ENCODE measurements around the gene MAD1L1. TPM values are rescaled to one million over a fixed set of nuclear protein-coding genes. Genes with fewer than 3 reads are reported as not detected.

Gene MAD1L1
- total and polyA plus RNA-seq, 2 of the 8 experiments (the other 6 are each of a cell fraction or from before 2014, with no cell fraction given): 40.4 to 44.6 TPM

- H3K56ac ChIP-seq (replicated peaks; ENCODE audit: insufficient read length, low read depth, low read length): no peak overlapping the region
- H4K5ac ChIP-seq (ENCODE audit: insufficient read length, low read depth, low read length): no peak overlapping the region
- no peak overlapping the region for H3K23ac ChIP-seq (ENCODE audit: insufficient read length)
- no peak overlapping the region for H4K91ac ChIP-seq (replicated peaks; ENCODE audit: insufficient read length, low read length)
- H3K4me2 ChIP-seq (ENCODE audit: insufficient read depth in 1 of 2, low read depth in 2 of 2, low read length in 2 of 2): no peak overlapping the region
- H4K8ac ChIP-seq (ENCODE audit: extremely low read depth, insufficient read depth, low read length): no peak overlapping the region; the same call in 1 of the 2 replicates
- H3K36me3 ChIP-seq (ENCODE audit: control insufficient read depth in 2 of 4, insufficient read depth in 4 of 4, low read length in 3 of 4): peaks cover 8 to 46% (median 27%) of the 10 kb centered on the region in 4 experiments; a peak in 6 of 8 replicates
- H2AK5ac ChIP-seq (ENCODE audit: low read depth, low read length): no peak overlapping the region
- no peak overlapping the region for H2BK15ac ChIP-seq (ENCODE audit: low read length)
- H3K18ac ChIP-seq (ENCODE audit: extremely low read depth, low read length): no peak overlapping the region
- no peak overlapping the region for H2AFZ ChIP-seq (ENCODE audit: low read length)
- CTCF ChIA-PET (ENCODE audit: partially characterized antibody): interaction anchor here (0.7 to 1.8 kb wide), 27 partner anchors 13 to 790 kb away, joined by 3 to 9 read pairs (median 3); partner anchors contain the start of genes MRM2 and NUDT1
- FAIRE-seq (no peak), DNase-seq (ENCODE audit: low read depth in 1 of 2, low spot score in 2 of 2) (no peak)
- H3K14ac ChIP-seq (ENCODE audit: insufficient read length): no peak overlapping the region
- H3K9me3 ChIP-seq (ENCODE audit: insufficient read depth in 2 of 2, low read depth in 1 of 2, low read length in 1 of 2): no peaks in the 10 kb centered on the region
- no peaks in the 10 kb centered on the region for H3K79me1 ChIP-seq (ENCODE audit: low read depth, low read length)
- no peak overlapping the region for H2BK12ac ChIP-seq (ENCODE audit: low read depth, low read length)
- H2BK20ac ChIP-seq (ENCODE audit: low read length): no peak overlapping the region
- H3K23me2 ChIP-seq (ENCODE audit: low read depth, low read length): no peaks in the 10 kb centered on the region
- H2BK120ac ChIP-seq (replicated peaks; ENCODE audit: low read depth, low read length): no peak overlapping the region
- no peaks in the 10 kb centered on the region for H3K27me3 ChIP-seq (replicated peaks in 1 of 4; ENCODE audit: control insufficient read depth in 3 of 4, extremely low read depth in 1 of 4, insufficient read depth in 3 of 4, low read length in 3 of 4)
- H3K79me2 ChIP-seq (ENCODE audit: control insufficient read depth in 1 of 2, insufficient read depth in 2 of 2, low read length in 2 of 2): no peaks in the 10 kb centered on the region
- no peaks in the 10 kb centered on the region for H3K4me1 ChIP-seq (replicated peaks in 1 of 4; ENCODE audit: control insufficient read depth in 3 of 4, insufficient read depth in 4 of 4, low read length in 3 of 4)
- no peak overlapping the region for H3K4me3 ChIP-seq (ENCODE audit: extremely low read depth in 1 of 4, insufficient read depth in 2 of 4, low read depth in 3 of 4, low read length in 4 of 4)
- POLR2A ChIA-PET (ENCODE audit: partially characterized antibody): interaction anchor here (0.6 to 1.0 kb wide), 2 partner anchors 23 to 109 kb away, joined by 3 to 4 read pairs; partner anchors contain the start of gene MAD1L1
- peaks cover 3 to 26% of the 10 kb centered on the region in 2 experiments for H4K20me1 ChIP-seq (replicated peaks in 1 of 2; ENCODE audit: control insufficient read depth in 1 of 2, insufficient read depth in 2 of 2, low read length in 2 of 2)
- no peak overlapping the region for H2BK5ac ChIP-seq (ENCODE audit: low read depth, low read length)
- H3K9ac ChIP-seq (replicated peaks in 1 of 4; ENCODE audit: extremely low read depth in 1 of 4, low read depth in 3 of 4, low read length in 3 of 4): no peak overlapping the region
- 89% methylated on average over 8 of the region's 8 CpGs; no CpG with 5 or more reads in 1 of the 2 experiments for WGBS, 2 experiments (ENCODE audit: extremely low coverage in 1 of 2, insufficient coverage in 1 of 2, insufficient read length in 1 of 2, insufficient replicate concordance in 2 of 2, low coverage in 1 of 2, low lambda C conversion rate in 2 of 2, missing lambda C conversion rate in 1 of 2)
- no peak overlapping the region for H3K4ac ChIP-seq (replicated peaks; ENCODE audit: insufficient read length, low read depth, low read length)
- H3K27ac ChIP-seq (ENCODE audit: low read depth, low read length): no peak overlapping the region
- no peak for TF ChIP-seq JUND (IDR thresholded peaks at IDR 0.05; ENCODE audit: low read length)
- no peak for TF ChIP-seq CEBPB (IDR thresholded peaks at IDR 0.05; ENCODE audit: low read depth, low read length)
- TF ChIP-seq KDM4A (IDR thresholded peaks at IDR 0.05; ENCODE audit: low read depth, low read length, severe bottlenecking): no peak
- no peak for TF ChIP-seq CTCF (IDR thresholded peaks at IDR 0.05; ENCODE audit: control extremely low read depth in 1 of 3, insufficient read depth in 1 of 3, low read depth in 1 of 3, low read length in 3 of 3)
- TF ChIP-seq CBX8 (IDR thresholded peaks at IDR 0.05; ENCODE audit: borderline replicate concordance, low read depth, low read length): no peak
- TF ChIP-seq ATF2 (IDR thresholded peaks at IDR 0.05; ENCODE audit: low read length): no peak
- no peak for TF ChIP-seq YY1 (IDR thresholded peaks at IDR 0.05; ENCODE audit: low read depth, low read length)
- TF ChIP-seq USF2 (IDR thresholded peaks at IDR 0.05; ENCODE audit: low read length): no peak
- TF ChIP-seq CREB1 (IDR thresholded peaks at IDR 0.05): no peak
Observed at GRCh38 chr7:2209961-2210323, 22.8 kb downstream of the MAD1L1 start.
